ENCODE results near the gene PTX4.

The PTX4 gene

DNA sequence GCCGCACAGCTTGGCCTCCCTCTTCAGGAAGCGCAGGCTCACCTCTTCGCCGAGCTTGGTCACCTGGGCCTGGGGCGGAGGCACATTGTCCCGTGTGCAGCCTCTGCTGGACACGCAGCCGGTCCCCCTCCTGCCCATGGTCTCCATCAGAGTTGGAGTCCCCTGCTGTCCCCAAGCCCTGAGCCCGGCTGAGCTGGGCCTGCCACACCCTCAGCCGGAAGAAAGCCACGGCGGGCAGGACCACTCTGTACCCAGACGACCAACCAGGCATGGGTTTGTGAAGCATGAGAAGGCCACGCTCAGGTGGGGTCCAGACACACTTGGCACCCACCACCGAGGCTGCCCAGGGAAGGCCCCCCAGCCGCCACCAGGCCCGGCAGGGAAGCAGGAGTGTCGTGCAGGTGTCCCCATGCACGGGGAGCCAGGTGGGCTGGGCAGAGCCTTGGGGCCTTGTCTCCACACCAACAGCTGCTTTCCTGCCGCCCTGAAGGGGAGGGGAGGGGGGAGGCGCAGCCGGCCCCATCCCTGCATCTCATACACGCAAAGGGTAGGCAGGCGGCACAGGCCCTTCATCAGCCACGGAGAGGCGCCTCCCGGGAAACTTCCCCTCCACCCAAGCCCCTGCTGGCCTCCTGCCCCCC is 49.6 kb downstream of the PTX4 start:
- in situ Hi-C loops (cut with HindIII; ENCODE audit: low sequenced_read_pairs) = no loop called here
- no peak overlapping the region for H3K4me3 ChIP-seq (ENCODE audit: low read depth, low read length)
- TF ChIP-seq, protein P1, sequence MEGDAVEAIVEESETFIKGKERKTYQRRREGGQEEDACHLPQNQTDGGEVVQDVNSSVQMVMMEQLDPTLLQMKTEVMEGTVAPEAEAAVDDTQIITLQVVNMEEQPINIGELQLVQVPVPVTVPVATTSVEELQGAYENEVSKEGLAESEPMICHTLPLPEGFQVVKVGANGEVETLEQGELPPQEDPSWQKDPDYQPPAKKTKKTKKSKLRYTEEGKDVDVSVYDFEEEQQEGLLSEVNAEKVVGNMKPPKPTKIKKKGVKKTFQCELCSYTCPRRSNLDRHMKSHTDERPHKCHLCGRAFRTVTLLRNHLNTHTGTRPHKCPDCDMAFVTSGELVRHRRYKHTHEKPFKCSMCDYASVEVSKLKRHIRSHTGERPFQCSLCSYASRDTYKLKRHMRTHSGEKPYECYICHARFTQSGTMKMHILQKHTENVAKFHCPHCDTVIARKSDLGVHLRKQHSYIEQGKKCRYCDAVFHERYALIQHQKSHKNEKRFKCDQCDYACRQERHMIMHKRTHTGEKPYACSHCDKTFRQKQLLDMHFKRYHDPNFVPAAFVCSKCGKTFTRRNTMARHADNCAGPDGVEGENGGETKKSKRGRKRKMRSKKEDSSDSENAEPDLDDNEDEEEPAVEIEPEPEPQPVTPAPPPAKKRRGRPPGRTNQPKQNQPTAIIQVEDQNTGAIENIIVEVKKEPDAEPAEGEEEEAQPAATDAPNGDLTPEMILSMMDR (IDR thresholded peaks at IDR 0.05; ENCODE audit: low read depth, low read length) = no peak
- DNase-seq (ENCODE audit: low read depth, low spot score) = no peak

DNA sequence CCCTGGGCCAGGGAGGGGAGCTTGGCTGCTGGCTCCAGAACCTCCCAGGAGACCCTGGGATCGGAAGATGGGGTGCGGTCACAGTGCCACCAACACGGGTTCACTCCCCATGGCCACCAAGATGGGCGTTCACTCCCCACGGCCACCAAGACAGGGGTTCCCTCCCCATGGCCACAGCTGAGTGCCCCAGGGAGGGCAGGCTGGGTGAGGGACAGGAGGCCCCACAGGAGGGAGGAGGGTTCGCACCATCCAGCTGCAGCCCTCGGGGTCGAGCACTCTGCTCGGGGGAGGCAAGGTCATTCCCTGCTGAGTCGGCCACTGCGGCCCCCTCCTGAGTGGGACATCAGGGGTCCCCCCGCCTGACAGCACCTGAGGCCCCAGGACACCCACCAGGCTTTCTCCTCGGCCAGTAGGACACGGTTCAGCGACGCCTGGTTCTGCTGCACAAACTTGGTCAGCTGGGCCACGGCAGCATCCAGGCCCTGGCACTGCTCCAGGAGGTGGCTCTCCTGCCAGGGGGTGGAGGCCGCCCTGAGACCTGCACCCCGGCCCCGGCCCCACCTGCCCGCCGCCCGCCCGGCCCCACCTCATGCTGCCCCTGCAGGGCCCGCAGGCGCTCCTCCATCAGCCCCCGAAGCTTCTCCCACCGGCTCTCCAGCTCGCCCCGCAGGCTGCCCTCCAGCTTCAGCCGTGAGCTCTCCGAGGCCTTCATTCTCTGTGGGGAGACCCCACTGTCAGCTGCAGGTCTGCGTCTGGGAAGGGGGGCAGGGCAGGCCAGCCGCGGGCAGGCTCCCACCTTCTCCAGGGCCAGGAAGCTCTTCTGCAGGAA is 50.3 kb downstream of the PTX4 start:
- TF ChIP-seq, protein P1 (IDR thresholded peaks at IDR 0.05; ENCODE audit: low read depth, low read length) = no peak
- in situ Hi-C loops (cut with HindIII; ENCODE audit: low sequenced_read_pairs) = no loop called here

DNA sequence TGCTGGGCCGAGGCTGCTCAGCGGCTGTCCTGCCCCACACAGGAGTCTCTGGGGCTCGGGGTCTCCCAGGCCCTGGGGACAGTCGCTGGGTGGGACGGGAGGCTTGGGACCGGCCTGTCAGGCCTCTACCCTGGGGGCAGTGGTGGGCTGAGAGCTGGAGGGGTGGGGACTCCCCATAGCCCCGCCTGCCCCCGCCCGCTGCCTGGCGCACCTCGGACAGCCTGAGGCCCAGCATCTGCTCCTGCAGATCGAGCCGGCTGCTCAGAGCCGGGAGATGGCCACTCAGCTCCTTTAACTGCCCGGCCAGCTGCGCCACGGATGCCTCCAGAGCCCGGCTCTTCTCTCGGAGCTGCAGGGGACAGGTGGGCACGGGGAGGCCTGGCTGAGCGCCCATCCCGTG is 51.1 kb downstream of the PTX4 start:
- TF ChIP-seq, protein P1 (IDR thresholded peaks at IDR 0.05; ENCODE audit: low read depth, low read length) = no peak
- in situ Hi-C loops (cut with HindIII; ENCODE audit: low sequenced_read_pairs) = no loop called here
- H3K4me3 ChIP-seq (ENCODE audit: low read depth, low read length) = no peak overlapping the region

More for the DNA sequence above, 50.3 kb downstream of the PTX4 start:
- DNase-seq (ENCODE audit: low read depth, low spot score) = no peak
- H3K4me3 ChIP-seq (ENCODE audit: low read depth, low read length) = no peak overlapping the region

DNA sequence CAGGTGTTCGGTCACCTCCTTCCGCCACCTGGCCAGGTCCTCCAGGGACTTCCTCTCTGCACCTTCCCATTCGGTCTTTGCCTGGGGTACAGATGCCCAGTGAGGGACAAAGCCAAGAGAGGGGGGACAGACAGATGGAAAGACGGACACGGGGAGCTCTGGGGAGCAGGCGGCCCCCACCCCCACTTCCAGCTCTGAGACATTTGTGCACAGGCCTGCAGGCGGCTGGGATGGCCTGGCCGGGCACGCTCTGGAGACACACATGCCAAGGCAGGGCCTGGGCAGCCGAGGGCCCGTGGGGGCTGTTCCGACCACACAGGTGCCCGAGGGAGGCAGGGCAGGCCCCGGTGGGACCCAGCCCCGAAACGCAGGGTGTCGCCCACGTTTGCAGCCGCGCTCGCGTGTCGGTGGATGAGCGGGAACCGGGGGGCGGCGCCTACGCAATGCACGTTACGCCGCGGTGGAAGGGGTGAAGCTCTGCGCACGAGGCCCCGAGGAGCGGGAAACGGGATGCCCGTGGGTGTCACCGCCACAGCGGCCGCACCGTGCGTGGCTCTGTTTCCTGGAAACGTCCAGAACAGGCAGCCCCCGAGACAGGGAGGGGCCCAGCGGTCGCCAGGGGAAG is 51.9 kb downstream of the PTX4 start:
- DNase-seq (ENCODE audit: low read depth, low spot score) = no peak
- no peak overlapping the region for H3K4me3 ChIP-seq (ENCODE audit: low read depth, low read length)
- in situ Hi-C loops (cut with HindIII; ENCODE audit: low sequenced_read_pairs) = no loop called here
- TF ChIP-seq, protein P1 (IDR thresholded peaks at IDR 0.05; ENCODE audit: low read depth, low read length) = no peak

More for the DNA sequence above, 51.1 kb downstream of the PTX4 start:
- DNase-seq (ENCODE audit: low read depth, low spot score) = no peak

DNA sequence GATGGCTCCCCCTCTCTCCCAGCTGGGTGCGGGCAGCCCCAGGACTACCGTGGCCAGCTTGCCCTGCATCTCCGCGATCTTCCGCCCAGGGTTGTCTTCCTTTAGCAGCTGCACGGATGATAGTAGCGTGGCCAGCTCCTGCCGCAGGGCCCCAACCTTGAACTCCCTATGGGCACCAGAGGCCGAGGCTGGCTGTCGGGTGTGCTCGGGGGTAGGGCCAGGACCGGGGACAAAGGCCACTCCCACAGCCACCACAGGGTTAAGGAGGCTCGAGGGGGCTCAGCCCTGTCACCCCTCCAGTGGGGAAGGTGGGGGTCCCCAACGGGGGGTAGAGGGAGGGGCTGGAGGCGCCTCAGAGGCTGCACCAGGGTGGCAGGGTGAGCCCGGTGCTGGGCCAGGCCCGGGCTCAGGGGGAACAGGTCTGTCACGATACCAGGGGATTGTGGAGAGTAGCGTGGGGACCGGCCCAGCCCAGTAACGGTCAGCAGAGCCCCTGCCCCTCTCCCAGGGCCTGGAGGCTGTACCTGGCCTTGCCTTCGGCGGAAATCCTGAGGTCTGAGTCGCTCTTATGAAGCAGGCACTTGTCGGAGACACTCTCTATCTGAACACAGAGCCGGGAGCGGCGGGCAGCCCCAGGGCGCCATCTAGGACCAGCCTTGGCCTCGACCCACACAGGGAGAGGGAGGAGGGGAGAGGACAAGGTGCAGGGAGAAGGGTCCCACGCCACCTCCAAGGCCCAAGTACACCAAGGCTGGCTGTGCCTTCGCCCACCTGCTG is 52.6 kb downstream of the PTX4 start:
- in situ Hi-C loops (cut with HindIII; ENCODE audit: low sequenced_read_pairs) = no loop called here
- H3K4me3 ChIP-seq (ENCODE audit: low read depth, low read length) = no peak overlapping the region
- no peak for DNase-seq (ENCODE audit: low read depth, low spot score)
- TF ChIP-seq, protein P1 (IDR thresholded peaks at IDR 0.05; ENCODE audit: low read depth, low read length) = no peak

Data from astrocyte of the spinal cord (primary cell).